ENCODE measurements around the gene OSBPL9.

OSBPL9 gene

DNA sequence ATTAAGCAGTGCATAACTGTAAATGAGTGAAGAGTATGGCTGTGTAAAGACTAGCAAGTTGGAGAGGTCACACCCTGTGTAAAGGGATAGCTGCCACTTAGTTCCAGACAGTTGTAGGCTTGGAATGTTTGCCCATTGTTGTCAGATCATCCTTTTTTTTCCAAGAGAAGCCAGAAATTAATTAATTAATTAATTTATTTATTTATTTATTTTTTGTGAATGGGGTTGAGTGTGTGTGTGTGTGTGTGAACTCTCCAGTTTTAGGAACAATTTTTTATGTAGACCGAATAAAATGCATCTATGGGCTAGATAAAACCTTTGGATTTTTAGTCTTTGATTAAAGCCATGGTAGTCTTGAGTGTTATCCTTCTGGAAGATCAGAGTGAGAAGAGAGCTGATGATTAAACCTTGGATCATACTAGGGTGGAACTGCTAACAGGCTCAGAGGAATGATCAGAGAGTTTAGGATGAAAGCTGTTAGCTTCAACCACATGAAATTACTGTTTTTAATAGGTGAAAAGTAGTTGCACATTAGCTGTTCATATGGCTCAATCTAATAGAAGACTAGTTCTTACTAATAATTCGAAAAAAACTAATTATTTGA is 58.4 kb downstream of the OSBPL9 start (continued):
- 0 out of 2 replicates have a peak, but pooled peaks have one; percentile 18 for TF ChIP-seq ZNF292 (tag by site-specific recombination; IDR thresholded peaks at IDR 0.05; ENCODE audit: borderline replicate concordance, low read depth)
- TF ChIP-seq ZBTB1 (tag by site-specific recombination; IDR thresholded peaks at IDR 0.05) = 0 out of 2 replicates have a peak, but pooled peaks have one; percentile 39
- no peak for TF ChIP-seq WT1 (tag by site-specific recombination; IDR thresholded peaks at IDR 0.05)
- TF ChIP-seq ZNF404 (tag by site-specific recombination; IDR thresholded peaks at IDR 0.05) = 0 out of 2 replicates have a peak, but pooled peaks have one; percentile 30
- peak; percentile 68 for TF ChIP-seq ZNF426 (tag by site-specific recombination; IDR thresholded peaks at IDR 0.05)
- peak; percentile 60 for TF ChIP-seq ZNF510 (tag by site-specific recombination; IDR thresholded peaks at IDR 0.05; ENCODE audit: insufficient replicate concordance)
- TF ChIP-seq, protein P1, sequence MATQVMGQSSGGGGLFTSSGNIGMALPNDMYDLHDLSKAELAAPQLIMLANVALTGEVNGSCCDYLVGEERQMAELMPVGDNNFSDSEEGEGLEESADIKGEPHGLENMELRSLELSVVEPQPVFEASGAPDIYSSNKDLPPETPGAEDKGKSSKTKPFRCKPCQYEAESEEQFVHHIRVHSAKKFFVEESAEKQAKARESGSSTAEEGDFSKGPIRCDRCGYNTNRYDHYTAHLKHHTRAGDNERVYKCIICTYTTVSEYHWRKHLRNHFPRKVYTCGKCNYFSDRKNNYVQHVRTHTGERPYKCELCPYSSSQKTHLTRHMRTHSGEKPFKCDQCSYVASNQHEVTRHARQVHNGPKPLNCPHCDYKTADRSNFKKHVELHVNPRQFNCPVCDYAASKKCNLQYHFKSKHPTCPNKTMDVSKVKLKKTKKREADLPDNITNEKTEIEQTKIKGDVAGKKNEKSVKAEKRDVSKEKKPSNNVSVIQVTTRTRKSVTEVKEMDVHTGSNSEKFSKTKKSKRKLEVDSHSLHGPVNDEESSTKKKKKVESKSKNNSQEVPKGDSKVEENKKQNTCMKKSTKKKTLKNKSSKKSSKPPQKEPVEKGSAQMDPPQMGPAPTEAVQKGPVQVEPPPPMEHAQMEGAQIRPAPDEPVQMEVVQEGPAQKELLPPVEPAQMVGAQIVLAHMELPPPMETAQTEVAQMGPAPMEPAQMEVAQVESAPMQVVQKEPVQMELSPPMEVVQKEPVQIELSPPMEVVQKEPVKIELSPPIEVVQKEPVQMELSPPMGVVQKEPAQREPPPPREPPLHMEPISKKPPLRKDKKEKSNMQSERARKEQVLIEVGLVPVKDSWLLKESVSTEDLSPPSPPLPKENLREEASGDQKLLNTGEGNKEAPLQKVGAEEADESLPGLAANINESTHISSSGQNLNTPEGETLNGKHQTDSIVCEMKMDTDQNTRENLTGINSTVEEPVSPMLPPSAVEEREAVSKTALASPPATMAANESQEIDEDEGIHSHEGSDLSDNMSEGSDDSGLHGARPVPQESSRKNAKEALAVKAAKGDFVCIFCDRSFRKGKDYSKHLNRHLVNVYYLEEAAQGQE (tag by site-specific recombination; IDR thresholded peaks at IDR 0.05) = peak; percentile 51; the same call in 1 of the 2 replicates
- TF ChIP-seq ZNF585B (tag by site-specific recombination; IDR thresholded peaks at IDR 0.05) = no peak
- TF ChIP-seq ZSCAN16 (tag by site-specific recombination; IDR thresholded peaks at IDR 0.05) = no peak
- TF ChIP-seq, protein P2, sequence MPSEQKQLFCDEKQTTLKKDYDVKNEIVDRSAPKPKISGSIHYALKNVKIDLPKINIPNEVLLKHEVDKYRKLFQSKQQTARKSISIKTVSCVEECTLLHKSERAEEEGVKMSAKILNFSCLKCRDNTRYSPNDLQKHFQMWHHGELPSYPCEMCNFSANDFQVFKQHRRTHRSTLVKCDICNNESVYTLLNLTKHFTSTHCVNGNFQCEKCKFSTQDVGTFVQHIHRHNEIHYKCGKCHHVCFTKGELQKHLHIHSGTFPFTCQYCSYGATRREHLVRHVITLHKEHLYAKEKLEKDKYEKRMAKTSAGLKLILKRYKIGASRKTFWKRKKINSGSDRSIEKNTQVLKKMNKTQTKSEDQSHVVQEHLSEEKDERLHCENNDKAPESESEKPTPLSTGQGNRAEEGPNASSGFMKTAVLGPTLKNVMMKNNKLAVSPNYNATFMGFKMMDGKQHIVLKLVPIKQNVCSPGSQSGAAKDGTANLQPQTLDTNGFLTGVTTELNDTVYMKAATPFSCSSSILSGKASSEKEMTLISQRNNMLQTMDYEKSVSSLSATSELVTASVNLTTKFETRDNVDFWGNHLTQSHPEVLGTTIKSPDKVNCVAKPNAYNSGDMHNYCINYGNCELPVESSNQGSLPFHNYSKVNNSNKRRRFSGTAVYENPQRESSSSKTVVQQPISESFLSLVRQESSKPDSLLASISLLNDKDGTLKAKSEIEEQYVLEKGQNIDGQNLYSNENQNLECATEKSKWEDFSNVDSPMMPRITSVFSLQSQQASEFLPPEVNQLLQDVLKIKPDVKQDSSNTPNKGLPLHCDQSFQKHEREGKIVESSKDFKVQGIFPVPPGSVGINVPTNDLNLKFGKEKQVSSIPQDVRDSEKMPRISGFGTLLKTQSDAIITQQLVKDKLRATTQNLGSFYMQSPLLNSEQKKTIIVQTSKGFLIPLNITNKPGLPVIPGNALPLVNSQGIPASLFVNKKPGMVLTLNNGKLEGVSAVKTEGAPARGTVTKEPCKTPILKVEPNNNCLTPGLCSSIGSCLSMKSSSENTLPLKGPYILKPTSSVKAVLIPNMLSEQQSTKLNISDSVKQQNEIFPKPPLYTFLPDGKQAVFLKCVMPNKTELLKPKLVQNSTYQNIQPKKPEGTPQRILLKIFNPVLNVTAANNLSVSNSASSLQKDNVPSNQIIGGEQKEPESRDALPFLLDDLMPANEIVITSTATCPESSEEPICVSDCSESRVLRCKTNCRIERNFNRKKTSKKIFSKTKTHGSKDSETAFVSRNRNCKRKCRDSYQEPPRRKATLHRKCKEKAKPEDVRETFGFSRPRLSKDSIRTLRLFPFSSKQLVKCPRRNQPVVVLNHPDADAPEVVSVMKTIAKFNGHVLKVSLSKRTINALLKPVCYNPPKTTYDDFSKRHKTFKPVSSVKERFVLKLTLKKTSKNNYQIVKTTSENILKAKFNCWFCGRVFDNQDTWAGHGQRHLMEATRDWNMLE (tag by site-specific recombination; conservative IDR thresholded peaks at IDR 0.05; ENCODE audit: low read depth) = peak; percentile 87
- TF ChIP-seq ZNF354C (tag by site-specific recombination; IDR thresholded peaks at IDR 0.05; ENCODE audit: borderline replicate concordance, low read depth) = peak; percentile 39; the same call in 1 of the 2 replicates
- TF ChIP-seq, protein P3, sequence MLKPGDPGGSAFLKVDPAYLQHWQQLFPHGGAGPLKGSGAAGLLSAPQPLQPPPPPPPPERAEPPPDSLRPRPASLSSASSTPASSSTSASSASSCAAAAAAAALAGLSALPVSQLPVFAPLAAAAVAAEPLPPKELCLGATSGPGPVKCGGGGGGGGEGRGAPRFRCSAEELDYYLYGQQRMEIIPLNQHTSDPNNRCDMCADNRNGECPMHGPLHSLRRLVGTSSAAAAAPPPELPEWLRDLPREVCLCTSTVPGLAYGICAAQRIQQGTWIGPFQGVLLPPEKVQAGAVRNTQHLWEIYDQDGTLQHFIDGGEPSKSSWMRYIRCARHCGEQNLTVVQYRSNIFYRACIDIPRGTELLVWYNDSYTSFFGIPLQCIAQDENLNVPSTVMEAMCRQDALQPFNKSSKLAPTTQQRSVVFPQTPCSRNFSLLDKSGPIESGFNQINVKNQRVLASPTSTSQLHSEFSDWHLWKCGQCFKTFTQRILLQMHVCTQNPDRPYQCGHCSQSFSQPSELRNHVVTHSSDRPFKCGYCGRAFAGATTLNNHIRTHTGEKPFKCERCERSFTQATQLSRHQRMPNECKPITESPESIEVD (tag by site-specific recombination; IDR thresholded peaks at IDR 0.05) = no peak
- no peak for TF ChIP-seq ZIC2 (tag by site-specific recombination; IDR thresholded peaks at IDR 0.05)
- TF ChIP-seq ZNF560 (tag by site-specific recombination; IDR thresholded peaks at IDR 0.05; ENCODE audit: borderline replicate concordance) = peak; percentile 67; the same call in 1 of the 2 replicates
- peak; percentile 51; the same call in 1 of the 2 replicates for TF ChIP-seq ZNF629 (tag by site-specific recombination; IDR thresholded peaks at IDR 0.05)
- peak; percentile 51 for TF ChIP-seq ZBTB8A (tag by site-specific recombination; IDR thresholded peaks at IDR 0.05)
- TF ChIP-seq, protein P4, sequence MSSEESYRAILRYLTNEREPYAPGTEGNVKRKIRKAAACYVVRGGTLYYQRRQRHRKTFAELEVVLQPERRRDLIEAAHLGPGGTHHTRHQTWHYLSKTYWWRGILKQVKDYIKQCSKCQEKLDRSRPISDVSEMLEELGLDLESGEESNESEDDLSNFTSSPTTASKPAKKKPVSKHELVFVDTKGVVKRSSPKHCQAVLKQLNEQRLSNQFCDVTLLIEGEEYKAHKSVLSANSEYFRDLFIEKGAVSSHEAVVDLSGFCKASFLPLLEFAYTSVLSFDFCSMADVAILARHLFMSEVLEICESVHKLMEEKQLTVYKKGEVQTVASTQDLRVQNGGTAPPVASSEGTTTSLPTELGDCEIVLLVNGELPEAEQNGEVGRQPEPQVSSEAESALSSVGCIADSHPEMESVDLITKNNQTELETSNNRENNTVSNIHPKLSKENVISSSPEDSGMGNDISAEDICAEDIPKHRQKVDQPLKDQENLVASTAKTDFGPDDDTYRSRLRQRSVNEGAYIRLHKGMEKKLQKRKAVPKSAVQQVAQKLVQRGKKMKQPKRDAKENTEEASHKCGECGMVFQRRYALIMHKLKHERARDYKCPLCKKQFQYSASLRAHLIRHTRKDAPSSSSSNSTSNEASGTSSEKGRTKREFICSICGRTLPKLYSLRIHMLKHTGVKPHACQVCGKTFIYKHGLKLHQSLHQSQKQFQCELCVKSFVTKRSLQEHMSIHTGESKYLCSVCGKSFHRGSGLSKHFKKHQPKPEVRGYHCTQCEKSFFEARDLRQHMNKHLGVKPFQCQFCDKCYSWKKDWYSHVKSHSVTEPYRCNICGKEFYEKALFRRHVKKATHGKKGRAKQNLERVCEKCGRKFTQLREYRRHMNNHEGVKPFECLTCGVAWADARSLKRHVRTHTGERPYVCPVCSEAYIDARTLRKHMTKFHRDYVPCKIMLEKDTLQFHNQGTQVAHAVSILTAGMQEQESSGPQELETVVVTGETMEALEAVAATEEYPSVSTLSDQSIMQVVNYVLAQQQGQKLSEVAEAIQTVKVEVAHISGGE (tag by site-specific recombination; conservative IDR thresholded peaks at IDR 0.05; ENCODE audit: low read depth) = peak; percentile 69
- no peak for TF ChIP-seq ZNF76 (tag by site-specific recombination; IDR thresholded peaks at IDR 0.05; ENCODE audit: borderline replicate concordance, low read depth)
- peak; percentile 66 for TF ChIP-seq ZNF555 (tag by site-specific recombination; conservative IDR thresholded peaks at IDR 0.05)
- TF ChIP-seq, protein P5, sequence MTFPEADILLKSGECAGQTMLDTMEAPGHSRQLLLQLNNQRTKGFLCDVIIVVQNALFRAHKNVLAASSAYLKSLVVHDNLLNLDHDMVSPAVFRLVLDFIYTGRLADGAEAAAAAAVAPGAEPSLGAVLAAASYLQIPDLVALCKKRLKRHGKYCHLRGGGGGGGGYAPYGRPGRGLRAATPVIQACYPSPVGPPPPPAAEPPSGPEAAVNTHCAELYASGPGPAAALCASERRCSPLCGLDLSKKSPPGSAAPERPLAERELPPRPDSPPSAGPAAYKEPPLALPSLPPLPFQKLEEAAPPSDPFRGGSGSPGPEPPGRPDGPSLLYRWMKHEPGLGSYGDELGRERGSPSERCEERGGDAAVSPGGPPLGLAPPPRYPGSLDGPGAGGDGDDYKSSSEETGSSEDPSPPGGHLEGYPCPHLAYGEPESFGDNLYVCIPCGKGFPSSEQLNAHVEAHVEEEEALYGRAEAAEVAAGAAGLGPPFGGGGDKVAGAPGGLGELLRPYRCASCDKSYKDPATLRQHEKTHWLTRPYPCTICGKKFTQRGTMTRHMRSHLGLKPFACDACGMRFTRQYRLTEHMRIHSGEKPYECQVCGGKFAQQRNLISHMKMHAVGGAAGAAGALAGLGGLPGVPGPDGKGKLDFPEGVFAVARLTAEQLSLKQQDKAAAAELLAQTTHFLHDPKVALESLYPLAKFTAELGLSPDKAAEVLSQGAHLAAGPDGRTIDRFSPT (tag by site-specific recombination; IDR thresholded peaks at IDR 0.05) = no peak
- no peak for TF ChIP-seq ZNF785 (tag by site-specific recombination; IDR thresholded peaks at IDR 0.05)
- TF ChIP-seq ZNF266 (tag by site-specific recombination; IDR thresholded peaks at IDR 0.05; ENCODE audit: low read depth) = 0 out of 2 replicates have a peak, but pooled peaks have one; percentile 25

Data from HEK293 (cell line).